AG08395 (cell line): Measurements from ENCODE around the gene ANTKMT.
A peak's percentile ranks its signal among the peaks of the same experiment; 100 is the strongest.

Source experiments
- DNase-seq: peaks from one replicate; pipeline ENCODE4 v3.0.0; 2012; ENCODE audit warnings: mixed read lengths, low spot score

ANTKMT gene

GRCh38 chr16:700684-701584 is 20.0 kb upstream of the ANTKMT start:
- DNase-seq: peak; percentile 42

GRCh38 chr16:702341-702740 is 18.6 kb upstream of the ANTKMT start:
- DNase-seq: no peak

GRCh38 chr16:703406-703805 is 17.5 kb upstream of the ANTKMT start:
- no peak for DNase-seq

- no peak for DNase-seq
These were observed 16.9 kb upstream of the ANTKMT start for GRCh38 chr16:704047-704446.

- no peak for DNase-seq
These were observed 16.2 kb upstream of the ANTKMT start for GRCh38 chr16:704552-705380.

GRCh38 chr16:705431-706188 is 15.3 kb upstream of the ANTKMT start, which contains the start of gene FBXL16:
FBXL16 (minus strand) TSS chr16:705801; CDS start chr16:697405, 8,396 bp downstream.
- DNase-seq: no peak

- DNase-seq: no peak
These were observed 14.5 kb upstream of the ANTKMT start for GRCh38 chr16:706189-707061.

GRCh38 chr16:707062-707538 is 13.8 kb upstream of the ANTKMT start:
- DNase-seq: no peak

- DNase-seq: no peak
These were observed 12.9 kb upstream of the ANTKMT start for GRCh38 chr16:708019-708418.

- no peak for DNase-seq
These were observed 12.0 kb upstream of the ANTKMT start for GRCh38 chr16:708959-709358.

- DNase-seq: peak; percentile 91
These were observed 11.1 kb upstream of the ANTKMT start for GRCh38 chr16:709566-710499.

- no peak for DNase-seq
These were observed 10.4 kb upstream of the ANTKMT start for GRCh38 chr16:710500-711075.

- DNase-seq: no peak
These were observed 9.9 kb upstream of the ANTKMT start for GRCh38 chr16:711084-711483.

- peak; percentile 90 for DNase-seq
These were observed 9.2 kb upstream of the ANTKMT start for GRCh38 chr16:711548-712320.

- peak; percentile 87 for DNase-seq
These were observed 8.2 kb upstream of the ANTKMT start for GRCh38 chr16:712740-713250.

- no peak for DNase-seq
These were observed 6.9 kb upstream of the ANTKMT start for GRCh38 chr16:714079-714478.

- peak; percentile 95 for DNase-seq
These were observed 6.1 kb upstream of the ANTKMT start, which contains the start of gene METRN for GRCh38 chr16:714558-715476. METRN (plus strand) TSS chr16:715118; CDS start chr16:715290, 172 bp downstream.
